ENCODE measurements around the gene POLR2B.

The POLR2B gene

GRCh38 chr4:56971383-56971782 lies 7.3 kb upstream of the POLR2B start:
- H3K27ac ChIP-seq (ENCODE audit: low read depth, low read length), result no peak overlapping the region
- peaks cover 28% of the 10 kb centered on the region for H3K36me3 ChIP-seq (ENCODE audit: insufficient read depth, low read length)
- peaks cover 6% of the 10 kb centered on the region for H3K9me3 ChIP-seq (ENCODE audit: low read length)
- H3K27me3 ChIP-seq (ENCODE audit: control insufficient read depth in 1 of 2, insufficient read depth in 2 of 2, low read length in 2 of 2), result no peaks in the 10 kb centered on the region
- H3K9ac ChIP-seq (ENCODE audit: low read length), result no peak overlapping the region
- peaks cover 11% of the 10 kb centered on the region for H3K4me1 ChIP-seq (ENCODE audit: insufficient read depth, low read length)
- H3K4me3 ChIP-seq (ENCODE audit: low read depth in 1 of 2, low read length in 2 of 2), result no peak overlapping the region

DNA sequence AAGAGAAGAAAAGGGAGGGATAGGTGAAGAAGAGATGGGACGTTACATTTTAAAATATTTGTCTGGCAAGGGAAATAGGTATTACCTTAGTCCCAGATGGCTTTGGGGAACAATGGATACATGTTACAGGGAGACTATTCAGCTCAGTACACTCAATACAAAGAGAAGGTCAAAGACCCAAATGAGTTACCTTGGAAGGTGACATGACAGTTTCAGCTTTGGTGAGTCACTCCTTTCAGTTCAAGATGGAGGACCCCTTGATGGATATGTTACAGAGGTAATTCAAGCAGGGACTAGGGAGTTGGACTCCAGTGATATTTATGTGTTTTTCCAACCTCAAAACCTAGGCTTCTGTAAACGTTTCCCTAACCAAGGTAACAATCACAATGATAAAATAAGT lies 6.3 kb upstream of the POLR2B start:
- no peak overlapping the region for H3K4me3 ChIP-seq (ENCODE audit: low read depth in 1 of 2, low read length in 2 of 2)
- no peak overlapping the region for H3K27ac ChIP-seq (ENCODE audit: low read depth, low read length)
- H3K4me1 ChIP-seq (ENCODE audit: insufficient read depth, low read length), result peaks cover 11% of the 10 kb centered on the region
- H3K9ac ChIP-seq (ENCODE audit: low read length), result no peak overlapping the region
- peaks cover 24% of the 10 kb centered on the region for H3K36me3 ChIP-seq (ENCODE audit: insufficient read depth, low read length)
- H3K9me3 ChIP-seq (ENCODE audit: low read length), result peaks cover 6% of the 10 kb centered on the region
- no peaks in the 10 kb centered on the region for H3K27me3 ChIP-seq (ENCODE audit: control insufficient read depth in 1 of 2, insufficient read depth in 2 of 2, low read length in 2 of 2)

GRCh38 chr4:56972809-56973208 lies 5.9 kb upstream of the POLR2B start:
- no peak overlapping the region for H3K27ac ChIP-seq (ENCODE audit: low read depth, low read length)
- H3K4me3 ChIP-seq (ENCODE audit: low read depth in 1 of 2, low read length in 2 of 2), result no peak overlapping the region
- H3K9ac ChIP-seq (ENCODE audit: low read length), result no peak overlapping the region
- no peaks in the 10 kb centered on the region for H3K27me3 ChIP-seq (ENCODE audit: control insufficient read depth in 1 of 2, insufficient read depth in 2 of 2, low read length in 2 of 2)
- peaks cover 11% of the 10 kb centered on the region for H3K4me1 ChIP-seq (ENCODE audit: insufficient read depth, low read length)
- H3K9me3 ChIP-seq (ENCODE audit: low read length), result peaks cover 6% of the 10 kb centered on the region
- peaks cover 24% of the 10 kb centered on the region for H3K36me3 ChIP-seq (ENCODE audit: insufficient read depth, low read length)

DNA sequence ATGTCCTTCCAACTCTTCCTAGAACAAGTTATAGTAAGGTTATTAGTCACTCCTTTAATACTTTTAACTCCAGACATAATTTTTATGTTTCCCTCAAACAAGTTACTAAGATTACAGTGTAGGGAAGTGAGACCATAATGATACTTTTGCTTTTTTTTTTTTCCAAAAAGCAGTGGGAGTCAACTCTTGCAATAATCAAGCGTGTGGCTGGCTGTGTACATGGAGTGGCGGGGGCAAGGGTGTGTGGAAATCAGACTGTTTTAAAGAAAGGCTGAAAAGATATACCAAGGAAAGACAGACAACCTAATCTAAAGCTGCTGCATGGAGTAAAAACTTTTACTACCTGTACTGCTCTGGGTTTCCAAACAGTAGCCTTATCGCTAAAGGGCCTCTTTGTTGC lies 5.4 kb upstream of the POLR2B start:
- H3K27me3 ChIP-seq (ENCODE audit: control insufficient read depth in 1 of 2, insufficient read depth in 2 of 2, low read length in 2 of 2), result no peaks in the 10 kb centered on the region
- peaks cover 24% of the 10 kb centered on the region for H3K36me3 ChIP-seq (ENCODE audit: insufficient read depth, low read length)
- H3K4me1 ChIP-seq (ENCODE audit: insufficient read depth, low read length), result peaks cover 11% of the 10 kb centered on the region
- H3K27ac ChIP-seq (ENCODE audit: low read depth, low read length), result no peak overlapping the region
- H3K9ac ChIP-seq (ENCODE audit: low read length), result no peak overlapping the region
- peaks cover 6% of the 10 kb centered on the region for H3K9me3 ChIP-seq (ENCODE audit: low read length)
- H3K4me3 ChIP-seq (ENCODE audit: low read depth in 1 of 2, low read length in 2 of 2), result no peak overlapping the region

DNA sequence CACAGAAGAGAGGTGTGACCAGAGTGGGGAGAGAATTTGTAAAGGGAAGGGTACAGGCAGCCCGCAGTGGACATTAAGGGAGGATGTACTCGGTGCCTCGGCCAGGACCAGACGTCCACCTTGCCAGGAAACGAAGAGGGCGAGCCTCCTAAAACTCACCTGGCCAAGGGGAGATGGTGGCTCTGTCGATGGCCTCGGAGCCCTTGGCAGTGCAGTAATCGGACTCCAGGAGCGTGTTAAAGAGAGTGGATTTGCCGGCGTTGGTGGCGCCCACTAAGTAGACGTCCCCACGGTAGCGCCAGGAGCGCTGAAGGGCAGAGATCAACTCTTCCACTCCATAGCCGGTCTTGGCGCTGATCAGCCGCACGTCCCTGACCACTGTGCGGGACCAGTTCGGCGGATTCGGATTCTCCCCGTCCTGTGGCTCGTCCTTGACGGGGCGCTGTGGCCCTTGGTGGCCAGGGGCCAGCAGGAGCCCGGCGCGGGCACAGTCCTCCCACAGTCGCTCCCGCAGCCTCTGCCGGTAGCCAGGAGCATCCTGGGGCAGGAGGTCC lies 2.3 kb upstream of the POLR2B start:
- peak overlapping the region; percentile 90 for H3K27ac ChIP-seq (ENCODE audit: low read depth, low read length)
- H3K4me1 ChIP-seq (ENCODE audit: insufficient read depth, low read length), result peaks cover 27% of the 10 kb centered on the region
- H3K9ac ChIP-seq (ENCODE audit: low read length), result peak overlapping the region; percentile 44
- peaks cover 24% of the 10 kb centered on the region for H3K36me3 ChIP-seq (ENCODE audit: insufficient read depth, low read length)
- H3K9me3 ChIP-seq (ENCODE audit: low read length), result peaks cover 6% of the 10 kb centered on the region
- H3K4me3 ChIP-seq (ENCODE audit: low read depth in 1 of 2, low read length in 2 of 2), result peak overlapping the region; percentile 98 to 99
- H3K27me3 ChIP-seq (ENCODE audit: control insufficient read depth in 1 of 2, insufficient read depth in 2 of 2, low read length in 2 of 2), result no peaks in the 10 kb centered on the region

DNA sequence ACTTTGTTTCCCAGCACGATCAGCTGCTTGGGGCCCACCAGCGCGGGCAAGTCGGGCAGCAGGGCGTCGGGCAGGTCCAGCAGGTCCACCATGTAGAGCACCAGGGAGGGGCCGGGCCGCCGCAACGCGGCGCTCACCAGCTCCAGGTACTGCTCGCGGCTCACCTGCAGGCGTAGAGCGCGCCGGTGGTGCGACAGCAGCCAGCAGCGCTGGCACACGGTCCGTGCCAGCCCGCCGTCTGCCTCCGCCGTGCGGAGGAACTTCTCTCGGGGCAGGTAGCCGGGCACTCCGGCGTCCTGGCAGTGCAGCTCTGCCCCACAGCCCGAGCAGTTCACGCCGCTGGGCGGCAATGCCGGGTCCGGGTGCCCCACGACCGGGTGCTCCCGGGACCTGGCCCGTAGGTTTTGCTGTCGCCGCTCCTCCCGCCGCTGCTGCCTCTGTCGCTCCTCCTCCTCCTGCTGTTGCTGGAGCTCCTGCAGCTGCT lies 1.8 kb upstream of the POLR2B start:
- Histone ChIP-seq H3K9ac (ENCODE audit: low read length) (peak overlapping the region; percentile 44), H3K27ac (ENCODE audit: low read depth, low read length) (peak overlapping the region; percentile 90), H3K4me1 (ENCODE audit: insufficient read depth, low read length) (peaks cover 27% of the 10 kb centered on the region)

GRCh38 chr4:56977321-56978012 lies 1.2 kb upstream of the POLR2B start, which contains the start of gene NOA1:
TSS of gene NOA1 (minus strand) at chr4:56977606. CDS start at chr4:56977585, 21 bp downstream.
- H3K9ac ChIP-seq (ENCODE audit: low read length), result peak within 1 kb of the TSS; percentile 44
- no peaks in the 10 kb centered on the region for H3K27me3 ChIP-seq (ENCODE audit: control insufficient read depth in 1 of 2, insufficient read depth in 2 of 2, low read length in 2 of 2)
- H3K36me3 ChIP-seq (ENCODE audit: insufficient read depth, low read length), result peaks cover 18% of the 10 kb centered on the region
- peaks cover 27% of the 10 kb centered on the region for H3K4me1 ChIP-seq (ENCODE audit: insufficient read depth, low read length)
- peaks cover 6% of the 10 kb centered on the region for H3K9me3 ChIP-seq (ENCODE audit: low read length)
- peak within 1 kb of the TSS; percentile 90 for H3K27ac ChIP-seq (ENCODE audit: low read depth, low read length)
- peak within 1 kb of the TSS; percentile 98 to 99 for H3K4me3 ChIP-seq (ENCODE audit: low read depth in 1 of 2, low read length in 2 of 2)

More for the DNA sequence above, 1.8 kb upstream of the POLR2B start:
- H3K36me3 ChIP-seq (ENCODE audit: insufficient read depth, low read length), result peaks cover 24% of the 10 kb centered on the region
- H3K27me3 ChIP-seq (ENCODE audit: control insufficient read depth in 1 of 2, insufficient read depth in 2 of 2, low read length in 2 of 2), result no peaks in the 10 kb centered on the region
- H3K4me3 ChIP-seq (ENCODE audit: low read depth in 1 of 2, low read length in 2 of 2), result peak overlapping the region; percentile 98 to 99
- peaks cover 6% of the 10 kb centered on the region for H3K9me3 ChIP-seq (ENCODE audit: low read length)

DNA sequence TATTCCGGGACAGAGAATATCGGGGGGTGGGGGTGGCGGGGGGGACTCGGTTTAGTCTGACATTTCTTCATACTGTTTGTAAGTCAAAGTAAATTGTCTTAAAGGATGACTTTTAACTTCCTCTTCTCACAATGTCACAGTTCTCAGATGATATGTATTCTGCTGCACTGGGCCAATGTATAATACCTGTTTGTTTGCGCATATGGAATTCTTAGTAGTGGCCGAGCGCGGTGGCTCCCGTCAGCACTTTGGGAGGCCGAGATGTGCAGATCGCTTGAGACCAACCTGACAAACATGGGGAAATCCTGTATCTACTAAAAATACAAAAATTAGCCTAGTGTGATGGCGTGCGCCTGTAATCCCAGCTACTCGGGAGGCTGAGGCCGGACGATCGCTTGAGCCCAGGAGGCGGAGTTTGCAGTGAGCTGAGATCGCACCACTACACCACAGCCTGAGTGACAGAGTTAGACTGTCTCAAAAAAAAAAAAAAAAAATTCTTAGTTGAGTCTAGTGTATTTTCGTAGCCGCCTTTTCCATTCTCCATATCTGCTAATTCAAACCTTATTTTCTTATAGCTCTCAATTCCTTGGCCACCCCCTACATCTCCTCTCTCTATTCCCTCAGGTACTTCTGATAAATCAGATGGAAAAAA lies 851 bp downstream of the POLR2B start:
- H3K27me3 ChIP-seq (ENCODE audit: control insufficient read depth in 1 of 2, insufficient read depth in 2 of 2, low read length in 2 of 2), result no peaks in the 10 kb centered on the region
- H3K9ac ChIP-seq (ENCODE audit: low read length), result peak overlapping the region; percentile 95
- no peaks in the 10 kb centered on the region for H3K9me3 ChIP-seq (ENCODE audit: low read length)
- peaks cover 27% of the 10 kb centered on the region for H3K4me1 ChIP-seq (ENCODE audit: insufficient read depth, low read length)
- H3K27ac ChIP-seq (ENCODE audit: low read depth, low read length), result peak overlapping the region; percentile 90
- H3K4me3 ChIP-seq (ENCODE audit: low read depth in 1 of 2, low read length in 2 of 2), result peak overlapping the region; percentile 59 to 96
- no peaks in the 10 kb centered on the region for H3K36me3 ChIP-seq (ENCODE audit: insufficient read depth, low read length)

GRCh38 chr4:56981795-56982201 lies 3.1 kb downstream of the POLR2B start:
- H3K27ac ChIP-seq (ENCODE audit: low read depth, low read length), result no peak overlapping the region
- no peak overlapping the region for H3K9ac ChIP-seq (ENCODE audit: low read length)
- peaks cover 9% of the 10 kb centered on the region for H3K36me3 ChIP-seq (ENCODE audit: insufficient read depth, low read length)
- no peaks in the 10 kb centered on the region for H3K9me3 ChIP-seq (ENCODE audit: low read length)
- no peaks in the 10 kb centered on the region for H3K27me3 ChIP-seq (ENCODE audit: control insufficient read depth in 1 of 2, insufficient read depth in 2 of 2, low read length in 2 of 2)
- H3K4me3 ChIP-seq (ENCODE audit: low read depth in 1 of 2, low read length in 2 of 2), result no peak overlapping the region
- H3K4me1 ChIP-seq (ENCODE audit: insufficient read depth, low read length), result peaks cover 16% of the 10 kb centered on the region

- no peak overlapping the region for H3K4me3 ChIP-seq (ENCODE audit: low read depth in 1 of 2, low read length in 2 of 2)
- no peaks in the 10 kb centered on the region for H3K4me1 ChIP-seq (ENCODE audit: insufficient read depth, low read length)
- no peaks in the 10 kb centered on the region for H3K9me3 ChIP-seq (ENCODE audit: low read length)
- H3K9ac ChIP-seq (ENCODE audit: low read length), result no peak overlapping the region
- H3K36me3 ChIP-seq (ENCODE audit: insufficient read depth, low read length), result peaks cover 39% of the 10 kb centered on the region
- no peak overlapping the region for H3K27ac ChIP-seq (ENCODE audit: low read depth, low read length)
- no peaks in the 10 kb centered on the region for H3K27me3 ChIP-seq (ENCODE audit: control insufficient read depth in 1 of 2, insufficient read depth in 2 of 2, low read length in 2 of 2)
Observed at GRCh38 chr4:56986192-56986591, 7.5 kb downstream of the POLR2B start.

GRCh38 chr4:56986952-56987351 lies 8.3 kb downstream of the POLR2B start:
- H3K4me1 ChIP-seq (ENCODE audit: insufficient read depth, low read length), result no peaks in the 10 kb centered on the region
- peaks cover 41% of the 10 kb centered on the region for H3K36me3 ChIP-seq (ENCODE audit: insufficient read depth, low read length)
- no peak overlapping the region for H3K4me3 ChIP-seq (ENCODE audit: low read depth in 1 of 2, low read length in 2 of 2)
- no peaks in the 10 kb centered on the region for H3K9me3 ChIP-seq (ENCODE audit: low read length)
- H3K27ac ChIP-seq (ENCODE audit: low read depth, low read length), result no peak overlapping the region
- no peak overlapping the region for H3K9ac ChIP-seq (ENCODE audit: low read length)
- H3K27me3 ChIP-seq (ENCODE audit: control insufficient read depth in 1 of 2, insufficient read depth in 2 of 2, low read length in 2 of 2), result no peaks in the 10 kb centered on the region
